NK-92 treated with Interleukin-12 subunit alpha and Interleukin-12 subunit beta, amount 100 ng/mL, for 24 hours (cell line): Measurements from ENCODE around the gene FAM240A.
"Not testable (repeated sequence)": the region's sequence is repeated elsewhere in the genome, so short reads cannot be mapped to it uniquely, and the experiment has no call there.

Source experiments
- DNase-seq: peaks from one replicate; lab custom pipeline; 2025; lab: John Stamatoyannopoulos, UW

The FAM240A gene

DNA sequence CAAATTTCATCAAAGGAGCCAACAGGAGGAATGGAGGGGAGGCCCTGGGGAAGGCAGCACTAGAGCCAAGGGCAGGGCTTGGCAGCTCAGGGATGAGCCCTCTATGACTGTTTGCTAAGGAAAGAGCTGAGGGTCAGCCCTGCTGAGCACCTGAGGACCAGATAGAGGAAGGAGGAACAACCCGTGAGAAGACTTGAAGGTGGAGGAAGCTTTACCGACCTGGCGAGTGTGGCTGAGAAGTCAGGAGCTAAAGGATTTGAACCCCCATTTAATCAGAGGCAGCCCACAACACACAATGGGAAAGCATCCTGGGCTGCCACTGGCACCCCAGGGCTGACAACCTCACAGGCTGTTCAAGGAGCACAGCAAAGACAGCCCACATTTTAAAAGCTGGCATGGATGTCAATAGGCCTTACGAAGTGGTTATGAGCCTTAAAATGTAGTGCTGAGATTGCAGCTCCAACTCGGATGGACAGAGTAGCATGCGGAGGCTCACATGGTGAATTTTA lies 25.5 kb upstream of the FAM240A start:
- no peak for DNase-seq

DNA sequence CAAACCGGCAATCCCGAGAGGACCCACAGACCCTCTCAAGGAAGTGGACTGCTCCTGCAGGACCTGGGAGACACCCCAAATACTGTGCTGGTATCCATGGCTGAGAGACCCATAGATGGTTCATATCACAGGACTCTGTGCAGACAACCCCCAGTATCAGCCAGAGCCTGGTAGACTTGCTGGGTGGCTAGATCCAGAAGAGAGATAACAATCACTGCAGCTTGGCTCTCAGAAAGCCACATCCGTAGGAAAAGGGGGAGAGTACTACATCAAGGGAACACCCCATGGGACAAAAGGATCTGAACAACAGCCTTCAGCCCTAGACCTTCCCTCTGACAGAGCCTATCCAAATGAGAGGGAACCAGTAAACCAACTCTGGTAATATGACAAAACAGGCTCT lies 25.1 kb upstream of the FAM240A start:
- not testable (repeated sequence) for DNase-seq

- no peak for DNase-seq
Observed at GRCh38 chr3:46593274-46593862, 19.0 kb upstream of the FAM240A start.

DNA sequence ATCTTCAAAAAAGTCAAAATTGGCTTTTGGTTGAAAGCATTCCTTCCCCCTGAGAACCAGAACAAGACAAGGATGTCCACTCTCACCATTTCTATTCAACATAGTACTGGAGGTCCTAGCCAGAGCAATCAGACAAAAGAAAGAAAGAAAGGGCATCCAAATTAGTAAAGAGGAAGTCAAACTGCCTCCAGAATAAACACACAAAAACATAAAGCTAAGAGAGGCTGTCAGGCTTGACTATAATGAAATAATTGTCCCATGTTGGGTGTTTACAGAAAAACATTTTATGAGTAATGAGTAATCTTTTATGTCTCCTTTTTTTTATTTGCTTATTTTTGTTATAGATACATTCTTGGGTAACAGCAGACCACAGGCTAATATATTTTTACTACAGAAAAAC lies 18.3 kb upstream of the FAM240A start:
- no peak for DNase-seq

- no peak for DNase-seq
Observed at GRCh38 chr3:46594723-46595122, 17.6 kb upstream of the FAM240A start.

DNA sequence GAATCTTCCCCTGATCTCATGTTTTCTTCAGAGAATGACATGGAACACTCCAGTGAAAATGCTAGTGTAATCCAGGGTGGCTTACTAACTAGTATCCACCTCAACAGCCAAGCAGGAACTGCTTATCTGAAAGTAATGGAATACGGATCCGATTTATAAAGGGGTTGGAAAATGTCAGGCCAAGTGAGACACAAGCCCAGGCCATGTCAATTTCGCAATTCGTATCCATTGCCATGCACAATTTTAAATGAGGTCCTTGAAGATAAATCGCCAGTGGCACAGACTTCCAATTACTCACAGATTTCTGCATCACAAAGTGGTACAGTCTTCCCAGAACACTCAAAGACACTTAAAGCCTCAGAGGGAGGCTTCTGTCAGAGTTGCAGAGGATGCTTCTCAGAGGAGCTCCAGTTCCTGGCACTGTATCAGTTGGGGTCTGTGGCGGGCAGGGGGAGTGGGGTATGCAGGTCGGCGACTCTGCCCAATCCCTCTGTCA lies 16.5 kb upstream of the FAM240A start:
- DNase-seq: no peak

- DNase-seq: no peak
Observed at GRCh38 chr3:46599590-46599989, 12.7 kb upstream of the FAM240A start.

- no peak for DNase-seq
Observed at GRCh38 chr3:46603446-46604046, 8.8 kb upstream of the FAM240A start.

DNA sequence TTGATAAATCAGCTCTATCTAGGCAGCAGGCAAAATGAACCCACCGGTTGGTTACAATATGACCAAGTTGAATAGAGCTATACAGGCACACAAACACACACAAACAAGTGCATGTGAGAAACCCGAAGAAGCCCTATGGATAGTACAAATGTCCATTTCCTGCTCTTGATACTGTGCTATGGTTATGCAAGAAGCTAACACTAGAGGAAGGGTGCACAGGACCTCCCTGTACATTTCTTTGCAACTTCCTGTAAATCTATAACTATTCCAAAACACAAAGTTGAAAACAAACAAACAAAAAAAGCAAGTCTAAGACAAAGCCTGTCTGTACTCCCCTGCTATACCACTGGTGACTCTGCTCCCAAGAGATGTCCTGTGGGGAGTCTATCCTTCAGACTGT lies 8.2 kb upstream of the FAM240A start:
- DNase-seq: no peak

GRCh38 chr3:46607603-46608028 lies 4.7 kb upstream of the FAM240A start:
- no peak for DNase-seq

DNA sequence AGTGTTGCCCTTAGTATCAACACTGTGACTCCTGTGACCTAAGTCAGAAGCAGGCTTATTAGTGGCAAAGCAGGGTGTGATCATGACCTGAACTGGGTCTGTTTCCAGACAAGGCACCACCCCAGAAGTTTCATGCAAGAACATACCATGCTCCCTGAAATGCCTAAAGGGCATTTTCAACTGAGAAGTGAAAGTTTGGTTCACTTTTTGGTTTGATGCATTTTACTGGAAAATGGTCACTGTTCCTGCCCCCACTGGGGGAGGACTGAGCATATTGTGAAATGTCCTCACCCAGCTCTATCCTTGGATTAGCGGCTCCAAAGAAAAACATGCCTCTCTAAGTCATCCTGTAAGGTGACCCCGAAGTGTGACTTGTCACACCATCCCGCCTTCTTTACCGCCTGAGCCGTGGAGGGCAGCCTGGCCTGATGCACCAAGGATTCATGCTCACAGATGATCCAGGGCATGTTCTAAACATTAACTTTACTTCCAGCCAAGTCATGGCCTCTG lies 3.1 kb upstream of the FAM240A start:
- no peak for DNase-seq

DNA sequence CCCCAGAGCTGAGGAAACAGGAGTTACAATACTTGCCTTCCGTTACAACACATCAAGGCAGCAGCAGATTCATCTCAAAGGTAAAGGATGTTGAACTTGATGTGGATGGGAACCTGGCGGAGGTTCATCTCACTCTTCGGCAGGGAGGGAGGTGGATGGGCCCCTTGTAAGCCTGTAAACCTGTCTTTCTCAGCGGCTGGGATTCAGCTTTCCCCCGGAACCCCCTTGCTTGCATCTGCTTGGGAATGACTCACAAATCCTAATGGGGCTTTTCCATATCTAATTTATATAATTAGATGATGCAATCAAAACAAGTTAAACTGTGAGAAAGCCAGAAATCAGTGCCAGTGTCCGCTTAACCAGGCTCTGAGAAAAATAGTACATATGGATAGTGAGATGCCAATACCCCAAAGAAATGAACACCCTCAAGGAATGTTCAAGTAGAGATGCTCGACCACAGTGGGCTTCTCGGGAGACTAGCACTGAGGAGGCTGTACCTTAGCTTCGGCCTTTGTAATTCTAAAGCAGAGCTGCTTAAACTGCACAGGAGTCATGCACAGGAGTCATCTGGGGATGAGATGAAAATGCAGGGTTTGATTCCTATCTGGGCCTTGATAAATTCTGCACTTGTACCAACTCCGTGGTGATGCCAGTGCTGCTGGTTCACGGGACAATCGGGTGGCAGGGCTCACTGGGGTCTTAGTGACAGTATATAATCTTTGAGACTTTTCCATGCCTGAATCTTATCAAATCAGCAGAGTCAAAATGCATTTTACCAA lies 2.2 kb upstream of the FAM240A start:
- DNase-seq: no peak

GRCh38 chr3:46613313-46614005 lies 1.1 kb downstream of the FAM240A start:
- no peak for DNase-seq

DNA sequence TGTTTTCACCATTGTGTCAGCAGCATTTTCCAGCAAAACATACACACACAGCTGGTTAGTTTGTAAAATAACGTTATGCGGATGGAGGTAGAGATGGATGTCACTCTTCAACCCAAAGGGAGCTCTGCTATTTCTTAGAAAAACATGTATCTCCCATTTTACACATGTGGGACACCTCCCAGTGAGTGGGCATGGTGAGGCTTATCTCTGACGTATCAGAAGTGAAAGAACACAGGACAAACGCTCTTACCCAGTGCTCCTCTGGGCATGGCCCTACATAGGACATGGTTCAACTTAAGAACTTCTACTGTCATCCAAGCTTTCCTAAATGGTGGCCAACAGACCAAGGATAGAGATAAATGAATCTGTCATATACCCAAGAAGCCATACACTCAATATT lies 2.1 kb downstream of the FAM240A start:
- DNase-seq: no peak

DNA sequence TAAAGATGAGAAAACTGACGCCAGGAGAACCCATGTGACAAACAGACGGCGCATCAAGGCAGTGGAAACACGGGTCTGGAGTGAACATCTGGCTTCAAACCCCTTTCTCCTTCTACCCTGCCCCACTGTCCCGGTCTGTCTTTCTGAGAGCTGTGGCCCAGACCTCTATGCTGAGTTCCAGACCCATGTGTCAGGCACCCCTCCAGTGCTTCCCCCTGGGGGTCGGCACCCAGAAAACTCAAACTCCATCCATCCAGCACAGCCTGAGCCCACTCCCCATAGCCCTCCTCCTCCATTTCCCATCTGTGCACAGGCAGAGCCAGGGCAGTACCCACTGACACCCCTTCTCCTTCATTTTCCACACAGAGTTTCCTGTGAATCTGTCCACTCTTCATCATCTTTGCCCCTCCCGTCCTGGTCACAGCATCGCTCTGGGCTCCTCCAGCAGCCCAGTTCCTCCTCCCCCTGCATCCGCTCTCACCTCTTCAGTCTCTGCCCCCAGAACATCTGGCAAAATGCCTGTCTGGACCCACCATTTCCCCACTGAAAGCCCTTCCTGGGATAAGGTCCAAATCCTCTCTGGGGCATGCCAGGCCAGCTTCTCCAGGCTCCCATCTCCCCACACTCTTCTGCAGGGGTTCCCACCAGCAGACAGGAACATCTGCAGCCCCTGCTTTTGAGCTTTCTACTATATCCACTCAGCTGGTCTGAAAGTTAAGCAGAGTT lies 2.9 kb downstream of the FAM240A start:
- DNase-seq: no peak

- no peak for DNase-seq
Observed at GRCh38 chr3:46615976-46616375, 3.7 kb downstream of the FAM240A start.

DNA sequence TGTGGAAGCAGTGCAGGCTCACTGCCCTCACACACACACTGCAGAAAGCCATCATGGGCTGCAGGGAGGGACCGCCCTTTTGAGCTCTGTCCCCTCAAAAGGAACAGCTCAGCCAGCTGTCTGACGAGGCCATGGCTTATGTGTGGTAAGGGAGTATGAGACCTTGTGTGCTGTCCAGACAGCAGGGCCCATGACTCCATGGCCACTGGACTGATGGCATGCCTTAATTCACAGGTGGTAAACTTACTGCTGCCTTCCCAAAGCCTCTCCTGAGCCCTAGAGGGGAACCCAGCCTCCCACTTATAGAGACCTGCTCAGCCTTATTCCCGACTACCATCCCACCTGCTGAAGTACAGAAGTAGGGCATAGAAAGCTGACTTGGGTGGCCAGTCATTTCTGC lies 5.6 kb downstream of the FAM240A start:
- no peak for DNase-seq

GRCh38 chr3:46619845-46620778 lies 7.8 kb downstream of the FAM240A start:
- DNase-seq: no peak

DNA sequence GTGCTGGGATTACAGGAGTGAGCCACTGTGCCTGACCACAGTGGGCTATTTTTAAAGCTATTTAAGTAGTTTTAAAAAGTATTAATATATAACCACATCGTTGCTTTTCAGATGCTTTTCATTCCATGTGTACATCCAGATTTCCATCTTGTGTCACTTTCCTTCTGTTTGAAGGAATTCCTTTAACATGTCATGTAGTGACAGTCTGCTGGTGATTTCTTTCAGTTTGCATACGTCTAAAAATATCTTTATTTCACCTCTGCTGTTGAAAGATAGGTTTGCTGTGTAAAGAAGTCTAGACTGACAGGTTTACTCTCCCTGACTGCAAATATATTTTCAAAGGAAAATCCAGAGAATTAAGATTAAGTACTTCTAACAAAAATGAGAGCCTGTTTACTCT lies 12.2 kb downstream of the FAM240A start:
- no peak for DNase-seq

- no peak for DNase-seq
Observed at GRCh38 chr3:46624975-46625490, 12.7 kb downstream of the FAM240A start.
